T47D (cell line): ENCODE results near the gene DGKD.
A peak's percentile ranks its signal among the peaks of the same experiment; 100 is the strongest.

Source experiments
- DNase-seq, 2 experiments: peaks; one replicate each; pipeline versions ENCODE4 v3.0.0 to v3.0.0-alpha.2; 2011 to 2012; ENCODE audit warnings: low read depth in 1 of 2, low spot score in 1 of 2
- JUND ChIP-seq: IDR thresholded peaks from 2 replicates; pipeline ENCODE4 v1.6.1; 2012; ENCODE audit warnings: low read depth
- in situ Hi-C: cut with HindIII; loops from 2 replicates; pipeline ENCODE4 v1.10.0; 2016; ENCODE audit warnings: low sequenced_read_pairs, low pct_unique_long_range_greater_than_20kb

The DGKD gene

GRCh38 chr2:233446606-233447305 is 92.5 kb downstream of the DGKD start:
- DNase-seq, result no peak
- no peak for TF ChIP-seq JUND
- in situ Hi-C loops, result no loop called here

DNA sequence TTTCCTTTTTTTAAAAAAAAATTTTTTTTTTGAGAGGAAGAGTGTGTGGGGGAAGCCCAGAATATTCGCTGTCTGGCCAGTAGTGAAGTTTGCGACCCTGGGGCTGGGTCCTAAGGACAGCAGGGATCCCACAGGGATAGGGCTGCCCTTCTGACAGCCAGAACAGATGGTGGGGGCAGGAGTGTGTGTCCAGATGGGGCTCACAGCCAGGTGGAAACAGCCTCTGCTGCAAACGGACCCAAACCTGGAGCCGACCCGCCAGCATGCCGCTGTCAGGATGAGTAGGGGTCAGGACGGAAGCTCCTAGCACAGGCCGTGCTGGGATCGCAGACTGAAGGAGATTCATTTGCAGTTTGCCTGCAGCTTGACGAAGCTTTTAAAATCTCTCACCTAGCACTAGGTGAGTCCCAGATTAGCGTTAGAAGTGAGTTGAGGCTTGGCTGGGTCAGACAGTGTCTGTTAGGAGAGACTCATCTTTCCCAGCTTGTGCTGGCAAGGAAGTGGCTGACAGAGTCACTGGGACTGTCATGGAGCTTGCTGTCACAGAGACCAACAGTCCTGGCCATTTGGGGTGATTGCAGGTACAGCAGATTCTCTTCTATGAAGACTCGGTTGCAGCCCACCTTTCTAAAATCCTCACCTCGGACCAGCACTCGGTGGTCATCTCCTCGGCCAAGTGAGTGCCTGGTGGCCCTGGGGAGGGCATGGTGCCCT is 93.4 kb downstream of the DGKD start:
- no peak for TF ChIP-seq JUND
- in situ Hi-C loops, result no loop called here

GRCh38 chr2:233448220-233448559 is 93.9 kb downstream of the DGKD start:
- in situ Hi-C loops, result no loop called here
- peak in 1 of 2 experiments; percentile 20 for DNase-seq
- no peak for TF ChIP-seq JUND

More for the DNA sequence above, 93.4 kb downstream of the DGKD start:
- DNase-seq, result no peak

DNA sequence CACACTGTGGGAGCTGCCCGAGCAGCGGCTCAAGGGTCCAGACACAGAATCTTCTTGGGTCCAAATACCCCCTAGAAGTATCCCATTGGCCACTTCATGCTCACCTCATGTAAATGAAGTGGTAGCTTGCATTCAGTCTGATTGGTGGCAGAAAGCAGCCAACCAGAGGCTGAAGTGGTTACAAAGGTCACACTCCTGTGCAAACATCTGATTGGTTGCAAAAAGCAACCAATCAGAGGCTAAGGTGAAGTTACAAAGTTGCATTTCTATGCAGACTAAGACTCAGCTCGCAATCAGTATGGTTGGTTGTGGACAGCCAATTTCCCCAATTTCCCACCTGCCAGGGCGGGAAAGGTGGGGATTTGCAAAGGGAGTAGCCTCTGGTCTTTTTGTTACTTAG is 94.3 kb downstream of the DGKD start:
- no peak for TF ChIP-seq JUND
- DNase-seq, result peak in 1 of 2 experiments; percentile 28
- in situ Hi-C loops, result no loop called here

GRCh38 chr2:233449081-233449901 is 95.0 kb downstream of the DGKD start:
- no peak for TF ChIP-seq JUND
- in situ Hi-C loops, result no loop called here
- no peak for DNase-seq

GRCh38 chr2:233449921-233450863 is 95.9 kb downstream of the DGKD start:
- TF ChIP-seq JUND, result no peak
- in situ Hi-C loops, result no loop called here
- no peak for DNase-seq

GRCh38 chr2:233450864-233451575 is 96.7 kb downstream of the DGKD start:
- DNase-seq, result no peak
- TF ChIP-seq JUND, result no peak
- in situ Hi-C loops, result no loop called here

- in situ Hi-C loops, result no loop called here
- no peak for TF ChIP-seq JUND
- no peak for DNase-seq
These were observed 97.7 kb downstream of the DGKD start for GRCh38 chr2:233451950-233452349.

- DNase-seq, result no peak
- no peak for TF ChIP-seq JUND
- in situ Hi-C loops, result no loop called here
These were observed 99.0 kb downstream of the DGKD start for GRCh38 chr2:233453111-233453915.

DNA sequence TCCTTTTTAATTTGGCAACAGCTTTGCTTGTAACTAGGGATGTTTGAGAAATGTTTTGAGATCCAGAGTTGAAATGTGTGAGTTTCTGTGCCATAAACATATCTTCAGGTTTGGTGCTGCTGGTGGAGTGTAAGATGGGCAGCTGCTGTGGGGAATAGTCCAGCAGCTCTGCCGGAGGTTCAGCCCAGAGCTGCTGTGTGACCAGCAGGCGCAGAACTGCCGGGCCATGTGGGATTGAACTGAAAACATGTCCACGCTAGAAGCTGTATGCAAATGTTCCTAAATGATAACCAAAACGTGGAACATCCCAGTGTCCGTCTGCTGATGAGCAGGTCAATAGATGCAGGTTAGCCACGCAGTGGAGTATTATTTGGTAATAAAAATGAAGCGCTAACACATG is 99.6 kb downstream of the DGKD start:
- no peak for TF ChIP-seq JUND
- no peak for DNase-seq
- in situ Hi-C loops, result no loop called here

DNA sequence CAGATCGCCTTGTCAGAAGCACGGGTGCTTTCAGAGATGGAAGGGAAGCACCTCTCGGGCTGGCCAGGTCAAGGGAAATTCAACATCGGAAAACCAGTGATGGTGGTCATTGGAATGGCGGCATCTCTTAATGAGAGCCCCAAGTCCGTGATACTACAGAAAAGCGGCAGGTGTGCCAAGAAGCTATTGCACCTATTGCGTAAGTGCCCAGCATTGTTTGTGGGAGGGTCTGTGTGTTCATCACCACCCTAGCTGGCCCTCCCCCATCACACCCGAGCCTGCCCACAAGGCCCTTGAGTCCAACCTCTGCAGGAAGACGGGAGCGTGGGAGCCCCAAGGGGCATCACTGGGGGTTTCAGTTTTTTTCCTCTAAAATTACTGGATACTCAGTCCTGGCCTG is 100.7 kb downstream of the DGKD start:
- in situ Hi-C loops, result no loop called here
- no peak for DNase-seq
- TF ChIP-seq JUND, result no peak
